GM20000 (cell line): ENCODE results near the gene APBA1.

Source experiments
- DNase-seq: peaks from one replicate; pipeline ENCODE4 v3.0.0; 2012; ENCODE audit warnings: low spot score
- TF ChIP-seq, protein P1 (sequence below): IDR thresholded peaks from 2 replicates; pipeline ENCODE4 v1.5.1; 2012; ENCODE audit warnings: mild to moderate bottlenecking, control low read depth; ENCODE audit errors: extremely low read depth, missing control alignments

The APBA1 gene

DNA sequence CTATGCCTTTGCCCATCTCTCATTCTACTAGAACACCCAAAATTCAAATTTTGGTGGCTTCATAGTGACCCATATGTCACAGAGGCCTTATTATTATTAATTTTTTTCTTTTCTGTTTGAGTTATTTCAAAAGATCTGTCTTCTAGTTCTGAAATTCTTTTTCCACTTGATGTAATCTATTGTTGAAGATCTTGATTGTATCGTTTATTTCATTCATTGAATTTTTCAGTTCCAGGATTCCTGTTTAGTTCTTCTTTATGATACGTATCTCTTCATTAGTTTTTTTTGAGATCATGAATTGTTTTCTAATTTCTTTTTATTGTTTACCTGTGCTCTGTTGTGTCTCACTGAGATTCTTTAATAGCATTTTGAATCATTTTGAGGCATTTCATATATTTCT, 24.6 kb upstream of the APBA1 start:
- TF ChIP-seq, protein P1, sequence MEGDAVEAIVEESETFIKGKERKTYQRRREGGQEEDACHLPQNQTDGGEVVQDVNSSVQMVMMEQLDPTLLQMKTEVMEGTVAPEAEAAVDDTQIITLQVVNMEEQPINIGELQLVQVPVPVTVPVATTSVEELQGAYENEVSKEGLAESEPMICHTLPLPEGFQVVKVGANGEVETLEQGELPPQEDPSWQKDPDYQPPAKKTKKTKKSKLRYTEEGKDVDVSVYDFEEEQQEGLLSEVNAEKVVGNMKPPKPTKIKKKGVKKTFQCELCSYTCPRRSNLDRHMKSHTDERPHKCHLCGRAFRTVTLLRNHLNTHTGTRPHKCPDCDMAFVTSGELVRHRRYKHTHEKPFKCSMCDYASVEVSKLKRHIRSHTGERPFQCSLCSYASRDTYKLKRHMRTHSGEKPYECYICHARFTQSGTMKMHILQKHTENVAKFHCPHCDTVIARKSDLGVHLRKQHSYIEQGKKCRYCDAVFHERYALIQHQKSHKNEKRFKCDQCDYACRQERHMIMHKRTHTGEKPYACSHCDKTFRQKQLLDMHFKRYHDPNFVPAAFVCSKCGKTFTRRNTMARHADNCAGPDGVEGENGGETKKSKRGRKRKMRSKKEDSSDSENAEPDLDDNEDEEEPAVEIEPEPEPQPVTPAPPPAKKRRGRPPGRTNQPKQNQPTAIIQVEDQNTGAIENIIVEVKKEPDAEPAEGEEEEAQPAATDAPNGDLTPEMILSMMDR, result no peak
- no peak for DNase-seq

GRCh38 chr9:69689991-69690538, 17.9 kb upstream of the APBA1 start:
- TF ChIP-seq, protein P1, result no peak
- DNase-seq, result no peak

GRCh38 chr9:69683927-69684326, 11.8 kb upstream of the APBA1 start:
- TF ChIP-seq, protein P1, result no peak
- no peak for DNase-seq

- no peak for DNase-seq
- TF ChIP-seq, protein P1, result no peak
These were observed 6.8 kb upstream of the APBA1 start for GRCh38 chr9:69678843-69679538.

GRCh38 chr9:69677931-69678330, 5.8 kb upstream of the APBA1 start:
- DNase-seq, result no peak
- TF ChIP-seq, protein P1, result no peak

GRCh38 chr9:69675563-69675962, 3.4 kb upstream of the APBA1 start:
- DNase-seq, result no peak
- TF ChIP-seq, protein P1, result no peak

- TF ChIP-seq, protein P1, result no peak
- DNase-seq, result no peak
These were observed 2.7 kb upstream of the APBA1 start for GRCh38 chr9:69674716-69675438.
